ENCODE data around the gene B3GNT9.
"Not testable (repeated sequence)": the region's sequence is repeated elsewhere in the genome, so short reads cannot be mapped to it uniquely, and the experiment has no call there.

B3GNT9 gene

GRCh38 chr16:67137605-67138004 is 13.2 kb downstream of the B3GNT9 start:
- H3K4me1 ChIP-seq (ENCODE audit: control insufficient read depth, insufficient read depth, low read length): no peaks in the 10 kb centered on the region
- no peaks in the 10 kb centered on the region for H3K9me3 ChIP-seq (ENCODE audit: control insufficient read depth, low read length)
- peaks cover 34% of the 10 kb centered on the region for H3K36me3 ChIP-seq (ENCODE audit: control insufficient read depth, insufficient read depth, low read length)
- no peaks in the 10 kb centered on the region for H3K27me3 ChIP-seq (ENCODE audit: control insufficient read depth, insufficient read depth, low read length, poor library complexity, severe bottlenecking)
- 78 to 90% methylated on average over 3 of the region's 3 CpGs for WGBS, 2 experiments
- H3K4me3 ChIP-seq (ENCODE audit: insufficient read depth, low read depth, low read length): no peak overlapping the region
- no peak overlapping the region for H3K27ac ChIP-seq (ENCODE audit: insufficient read depth, low read depth, low read length, poor library complexity, severe bottlenecking)

- H3K36me3 ChIP-seq (ENCODE audit: control insufficient read depth, insufficient read depth, low read length): peaks cover 12% of the 10 kb centered on the region
- WGBS, 2 experiments: 93 to 94% methylated on average over 3 of the region's 3 CpGs
These were observed 21.4 kb downstream of the B3GNT9 start for GRCh38 chr16:67129422-67129821.

GRCh38 chr16:67128887-67129286 is 21.9 kb downstream of the B3GNT9 start:
- Histone ChIP-seq H3K27me3 (ENCODE audit: control insufficient read depth, insufficient read depth, low read length, poor library complexity, severe bottlenecking) (no peaks in the 10 kb centered on the region), H3K27ac (ENCODE audit: insufficient read depth, low read depth, low read length, poor library complexity, severe bottlenecking) (no peak overlapping the region), H3K4me1 (ENCODE audit: control insufficient read depth, insufficient read depth, low read length) (no peaks in the 10 kb centered on the region), H3K4me3 (ENCODE audit: insufficient read depth, low read depth, low read length) (no peak overlapping the region), H3K36me3 (ENCODE audit: control insufficient read depth, insufficient read depth, low read length) (peaks cover 12% of the 10 kb centered on the region), H3K9me3 (ENCODE audit: control insufficient read depth, low read length) (no peaks in the 10 kb centered on the region)
- WGBS, 2 experiments: 91 to 94% methylated on average over 3 of the region's 3 CpGs

More at GRCh38 chr16:67129422-67129821, 21.4 kb downstream of the B3GNT9 start:
- no peak overlapping the region for H3K4me3 ChIP-seq (ENCODE audit: insufficient read depth, low read depth, low read length)
- H3K27me3 ChIP-seq (ENCODE audit: control insufficient read depth, insufficient read depth, low read length, poor library complexity, severe bottlenecking): no peaks in the 10 kb centered on the region
- H3K4me1 ChIP-seq (ENCODE audit: control insufficient read depth, insufficient read depth, low read length): no peaks in the 10 kb centered on the region
- H3K27ac ChIP-seq (ENCODE audit: insufficient read depth, low read depth, low read length, poor library complexity, severe bottlenecking): no peak overlapping the region
- H3K9me3 ChIP-seq (ENCODE audit: control insufficient read depth, low read length): no peaks in the 10 kb centered on the region

- peaks cover 12% of the 10 kb centered on the region for H3K36me3 ChIP-seq (ENCODE audit: control insufficient read depth, insufficient read depth, low read length)
- no peaks in the 10 kb centered on the region for H3K4me1 ChIP-seq (ENCODE audit: control insufficient read depth, insufficient read depth, low read length)
- no peak overlapping the region for H3K27ac ChIP-seq (ENCODE audit: insufficient read depth, low read depth, low read length, poor library complexity, severe bottlenecking)
- no peaks in the 10 kb centered on the region for H3K9me3 ChIP-seq (ENCODE audit: control insufficient read depth, low read length)
- no peaks in the 10 kb centered on the region for H3K27me3 ChIP-seq (ENCODE audit: control insufficient read depth, insufficient read depth, low read length, poor library complexity, severe bottlenecking)
- H3K4me3 ChIP-seq (ENCODE audit: insufficient read depth, low read depth, low read length): no peak overlapping the region
These were observed 22.4 kb downstream of the B3GNT9 start for GRCh38 chr16:67128417-67128816.

- not testable (repeated sequence) for H3K27me3 ChIP-seq (ENCODE audit: control insufficient read depth, insufficient read depth, low read length, poor library complexity, severe bottlenecking); H3K4me1 ChIP-seq (ENCODE audit: control insufficient read depth, insufficient read depth, low read length); H3K9me3 ChIP-seq (ENCODE audit: control insufficient read depth, low read length); H3K36me3 ChIP-seq (ENCODE audit: control insufficient read depth, insufficient read depth, low read length); H3K4me3 ChIP-seq (ENCODE audit: insufficient read depth, low read depth, low read length); H3K27ac ChIP-seq (ENCODE audit: insufficient read depth, low read depth, low read length, poor library complexity, severe bottlenecking)
- 94 to 95% methylated on average over 5 of the region's 5 CpGs for WGBS, 2 experiments
These were observed 28.0 kb downstream of the B3GNT9 start for GRCh38 chr16:67122799-67123198.

- Histone ChIP-seq H3K27ac (ENCODE audit: insufficient read depth, low read depth, low read length, poor library complexity, severe bottlenecking) (no peak overlapping the region), H3K4me1 (ENCODE audit: control insufficient read depth, insufficient read depth, low read length) (no peaks in the 10 kb centered on the region), H3K36me3 (ENCODE audit: control insufficient read depth, insufficient read depth, low read length) (no peaks in the 10 kb centered on the region), H3K9me3 (ENCODE audit: control insufficient read depth, low read length) (no peaks in the 10 kb centered on the region), H3K27me3 (ENCODE audit: control insufficient read depth, insufficient read depth, low read length, poor library complexity, severe bottlenecking) (no peaks in the 10 kb centered on the region), H3K4me3 (ENCODE audit: insufficient read depth, low read depth, low read length) (no peak overlapping the region)
- WGBS, 2 experiments: 95 to 96% methylated on average over 5 of the region's 5 CpGs
These were observed 30.8 kb downstream of the B3GNT9 start for GRCh38 chr16:67120025-67120424.

GRCh38 chr16:67117716-67118115 is 33.1 kb downstream of the B3GNT9 start:
- no peaks in the 10 kb centered on the region for H3K27me3 ChIP-seq (ENCODE audit: control insufficient read depth, insufficient read depth, low read length, poor library complexity, severe bottlenecking)
- no peak overlapping the region for H3K4me3 ChIP-seq (ENCODE audit: insufficient read depth, low read depth, low read length)
- no peaks in the 10 kb centered on the region for H3K9me3 ChIP-seq (ENCODE audit: control insufficient read depth, low read length)
- 98 to 99% methylated on average over 6 to 9 of the region's 9 CpGs for WGBS, 2 experiments
- H3K27ac ChIP-seq (ENCODE audit: insufficient read depth, low read depth, low read length, poor library complexity, severe bottlenecking): no peak overlapping the region
- no peaks in the 10 kb centered on the region for H3K36me3 ChIP-seq (ENCODE audit: control insufficient read depth, insufficient read depth, low read length)
- no peaks in the 10 kb centered on the region for H3K4me1 ChIP-seq (ENCODE audit: control insufficient read depth, insufficient read depth, low read length)

- Histone ChIP-seq H3K27ac (ENCODE audit: insufficient read depth, low read depth, low read length, poor library complexity, severe bottlenecking) (no peak overlapping the region), H3K9me3 (ENCODE audit: control insufficient read depth, low read length) (no peaks in the 10 kb centered on the region), H3K4me3 (ENCODE audit: insufficient read depth, low read depth, low read length) (no peak overlapping the region), H3K36me3 (ENCODE audit: control insufficient read depth, insufficient read depth, low read length) (no peaks in the 10 kb centered on the region), H3K4me1 (ENCODE audit: control insufficient read depth, insufficient read depth, low read length) (no peaks in the 10 kb centered on the region), H3K27me3 (ENCODE audit: control insufficient read depth, insufficient read depth, low read length, poor library complexity, severe bottlenecking) (no peaks in the 10 kb centered on the region)
- WGBS, 2 experiments: 90 to 94% methylated on average over 13 of the region's 13 CpGs
These were observed 34.1 kb downstream of the B3GNT9 start for GRCh38 chr16:67116388-67117311.

GRCh38 chr16:67115639-67116038 is 35.2 kb downstream of the B3GNT9 start:
- Histone ChIP-seq H3K4me1 (ENCODE audit: control insufficient read depth, insufficient read depth, low read length) (peaks cover 5% of the 10 kb centered on the region), H3K27me3 (ENCODE audit: control insufficient read depth, insufficient read depth, low read length, poor library complexity, severe bottlenecking) (no peaks in the 10 kb centered on the region), H3K4me3 (ENCODE audit: insufficient read depth, low read depth, low read length) (no peak overlapping the region), H3K36me3 (ENCODE audit: control insufficient read depth, insufficient read depth, low read length) (no peaks in the 10 kb centered on the region), H3K9me3 (ENCODE audit: control insufficient read depth, low read length) (no peaks in the 10 kb centered on the region), H3K27ac (ENCODE audit: insufficient read depth, low read depth, low read length, poor library complexity, severe bottlenecking) (no peak overlapping the region)
- 92 to 93% methylated on average over 7 of the region's 7 CpGs for WGBS, 2 experiments

- 89 to 96% methylated on average over 2 of the region's 2 CpGs for WGBS, 2 experiments
- Histone ChIP-seq H3K27ac (ENCODE audit: insufficient read depth, low read depth, low read length, poor library complexity, severe bottlenecking) (no peak overlapping the region), H3K4me3 (ENCODE audit: insufficient read depth, low read depth, low read length) (no peak overlapping the region), H3K36me3 (ENCODE audit: control insufficient read depth, insufficient read depth, low read length) (no peaks in the 10 kb centered on the region), H3K4me1 (ENCODE audit: control insufficient read depth, insufficient read depth, low read length) (peaks cover 7% of the 10 kb centered on the region), H3K27me3 (ENCODE audit: control insufficient read depth, insufficient read depth, low read length, poor library complexity, severe bottlenecking) (no peaks in the 10 kb centered on the region), H3K9me3 (ENCODE audit: control insufficient read depth, low read length) (no peaks in the 10 kb centered on the region)
These were observed 36.0 kb downstream of the B3GNT9 start for GRCh38 chr16:67114793-67115192.

Measured in ectodermal cell (in vitro differentiated cells).